K562 (cell line): ENCODE data around the gene TAS1R3. TPM values are rescaled to one million over a fixed set of nuclear protein-coding genes. Genes with fewer than 3 reads are reported as not detected.

ENCODE experiments used
- DMBX1 ChIP-seq: fragments of 250-450 bp; sonication (Bioruptor Pico); IDR thresholded peaks from 2 replicates; pipeline ENCODE4 v1.8.0; 2022; ENCODE audit warnings: inconsistent platforms, mild to moderate bottlenecking, moderate library complexity, borderline replicate concordance
- KAT7 ChIP-seq: sonication (generic); formaldehyde crosslinking; IDR thresholded peaks from 2 replicates; pipeline ENCODE4 v1.8.0; 2022; ENCODE audit warnings: missing genetic modification reagents, mild to moderate bottlenecking, borderline replicate concordance
- NR1H2 ChIP-seq: sonication (generic); formaldehyde crosslinking; IDR thresholded peaks from 2 replicates; pipeline ENCODE4 v1.4.0; 2020; ENCODE audit warnings: mild to moderate bottlenecking, missing genetic modification reagents
- ZBTB8A ChIP-seq: fragments of 450-650 bp; IDR thresholded peaks from 2 replicates; pipeline ENCODE4 v1.6.1; 2018; ENCODE audit warnings: mild to moderate bottlenecking, moderate library complexity; ENCODE audit not compliant: partially characterized antibody
- ZNF507 ChIP-seq: conservative IDR thresholded peaks from 2 replicates; pipeline ENCODE4 v1.6.1; 2017; ENCODE audit warnings: missing genetic modification characterization, missing compliant biosample characterization
- ZNF561 ChIP-seq: fragments of 450-650 bp; formaldehyde crosslinking; conservative IDR thresholded peaks from 2 replicates; pipeline ENCODE4 v1.4.0; 2020; ENCODE audit warnings: mild to moderate bottlenecking, moderate library complexity
- polyA plus RNA-seq, 8 experiments: library from polyadenylated mRNA; depleted of rRNA in 4 of 8; stranded (reverse) in 5 of 8; unstranded in 3 of 8; fragments of >200 nt; fragmentation: Nextera tagmentation in 2 of 8; fragmentation: Illumina TruSeq in 1 of 8; extraction: Ambion mirVana in 2 of 8; extraction: Trizol in 1 of 8; gene quantifications; 2 replicates each; pipeline versions ENCODE4 v1.2.1 to v1.2.3, GENCODE V29; 2011 to 2014; ENCODE audit warnings: inconsistent platforms in 1 of 8, missing spikeins in 1 of 8
- total RNA-seq, 7 experiments: library from RNA; depleted of rRNA in 6 of 7; stranded (reverse); fragments of >200 nt in 6 of 7; fragmentation: Illumina TruSeq in 2 of 7; extraction: Trizol in 2 of 7; gene quantifications; 2 replicates each; pipeline versions ENCODE4 v1.2.1 to v1.2.3, GENCODE V29; 2011 to 2021; ENCODE audit warnings: low replicate concordance in 1 of 7
- TF ChIP-seq, protein P1 (sequence below): sonication (generic); formaldehyde crosslinking; IDR thresholded peaks from 2 replicates; pipeline ENCODE4 v1.8.0; 2022; ENCODE audit warnings: missing genetic modification reagents, mild to moderate bottlenecking, moderate library complexity, borderline replicate concordance
- TF ChIP-seq, protein P2 (sequence below), 2 experiments: fragments of 450-650 bp; IDR thresholded peaks; 2 replicates each; pipeline ENCODE4 v1.6.1; 2016; ENCODE audit warnings: mild to moderate bottlenecking in 2 of 2, borderline replicate concordance in 1 of 2, low read depth in 1 of 2, moderate library complexity in 1 of 2
- TF ChIP-seq, protein P3 (sequence below): sonication (generic); formaldehyde crosslinking; IDR thresholded peaks from 2 replicates; pipeline ENCODE4 v1.8.1; 2023; ENCODE audit warnings: missing genetic modification reagents, mild to moderate bottlenecking, borderline replicate concordance
- TF ChIP-seq, protein P4 (sequence below): fragments of 450-650 bp; IDR thresholded peaks from 2 replicates; pipeline ENCODE4 v1.6.1; 2016; ENCODE audit warnings: missing biosample characterization, missing genetic modification characterization

The TAS1R3 gene
- total and polyA plus RNA-seq, 9 of the 15 experiments (the other 6 are each of a cell fraction or from before 2014, with no cell fraction given) = 0.07 to 0.13 TPM; not detected in 7

DNA sequence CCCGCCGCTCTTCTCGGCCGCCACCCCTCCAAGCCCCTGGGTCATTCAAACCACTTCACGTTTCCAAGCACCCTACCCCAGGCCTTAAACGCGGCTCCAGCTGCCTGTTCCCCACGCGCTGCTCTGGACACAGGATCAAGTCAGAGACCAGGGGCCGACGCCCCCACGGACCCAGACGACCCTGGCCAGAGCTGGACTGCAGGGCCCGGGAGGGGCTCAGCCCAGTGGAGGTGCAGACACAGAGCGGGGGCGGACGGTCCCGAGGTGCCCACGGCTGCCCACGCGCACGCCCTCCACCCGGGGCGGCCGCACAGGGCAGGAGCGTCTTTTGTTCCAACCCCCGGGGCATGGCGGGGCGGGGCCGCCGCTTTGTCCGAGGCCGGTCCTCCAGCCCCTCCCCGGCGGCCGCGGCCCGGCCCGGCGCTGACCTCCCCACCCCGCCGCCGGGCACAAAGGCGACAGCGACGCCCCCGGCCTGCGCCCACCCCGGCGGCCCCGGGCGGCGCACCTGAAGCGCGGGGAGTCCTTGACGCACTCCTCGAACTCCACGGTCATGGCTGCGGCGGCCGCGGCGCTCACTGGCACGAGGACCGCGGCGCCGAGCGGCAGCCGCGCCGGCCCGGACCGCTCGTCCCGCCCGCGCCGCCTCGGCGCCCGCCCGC, 23.7 kb upstream of the TAS1R3 start (continued):
- TF ChIP-seq, protein P1, sequence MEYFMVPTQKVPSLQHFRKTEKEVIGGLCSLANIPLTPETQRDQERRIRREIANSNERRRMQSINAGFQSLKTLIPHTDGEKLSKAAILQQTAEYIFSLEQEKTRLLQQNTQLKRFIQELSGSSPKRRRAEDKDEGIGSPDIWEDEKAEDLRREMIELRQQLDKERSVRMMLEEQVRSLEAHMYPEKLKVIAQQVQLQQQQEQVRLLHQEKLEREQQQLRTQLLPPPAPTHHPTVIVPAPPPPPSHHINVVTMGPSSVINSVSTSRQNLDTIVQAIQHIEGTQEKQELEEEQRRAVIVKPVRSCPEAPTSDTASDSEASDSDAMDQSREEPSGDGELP (CRISPR knock-in tag) = no peak
- TF ChIP-seq, protein P2, sequence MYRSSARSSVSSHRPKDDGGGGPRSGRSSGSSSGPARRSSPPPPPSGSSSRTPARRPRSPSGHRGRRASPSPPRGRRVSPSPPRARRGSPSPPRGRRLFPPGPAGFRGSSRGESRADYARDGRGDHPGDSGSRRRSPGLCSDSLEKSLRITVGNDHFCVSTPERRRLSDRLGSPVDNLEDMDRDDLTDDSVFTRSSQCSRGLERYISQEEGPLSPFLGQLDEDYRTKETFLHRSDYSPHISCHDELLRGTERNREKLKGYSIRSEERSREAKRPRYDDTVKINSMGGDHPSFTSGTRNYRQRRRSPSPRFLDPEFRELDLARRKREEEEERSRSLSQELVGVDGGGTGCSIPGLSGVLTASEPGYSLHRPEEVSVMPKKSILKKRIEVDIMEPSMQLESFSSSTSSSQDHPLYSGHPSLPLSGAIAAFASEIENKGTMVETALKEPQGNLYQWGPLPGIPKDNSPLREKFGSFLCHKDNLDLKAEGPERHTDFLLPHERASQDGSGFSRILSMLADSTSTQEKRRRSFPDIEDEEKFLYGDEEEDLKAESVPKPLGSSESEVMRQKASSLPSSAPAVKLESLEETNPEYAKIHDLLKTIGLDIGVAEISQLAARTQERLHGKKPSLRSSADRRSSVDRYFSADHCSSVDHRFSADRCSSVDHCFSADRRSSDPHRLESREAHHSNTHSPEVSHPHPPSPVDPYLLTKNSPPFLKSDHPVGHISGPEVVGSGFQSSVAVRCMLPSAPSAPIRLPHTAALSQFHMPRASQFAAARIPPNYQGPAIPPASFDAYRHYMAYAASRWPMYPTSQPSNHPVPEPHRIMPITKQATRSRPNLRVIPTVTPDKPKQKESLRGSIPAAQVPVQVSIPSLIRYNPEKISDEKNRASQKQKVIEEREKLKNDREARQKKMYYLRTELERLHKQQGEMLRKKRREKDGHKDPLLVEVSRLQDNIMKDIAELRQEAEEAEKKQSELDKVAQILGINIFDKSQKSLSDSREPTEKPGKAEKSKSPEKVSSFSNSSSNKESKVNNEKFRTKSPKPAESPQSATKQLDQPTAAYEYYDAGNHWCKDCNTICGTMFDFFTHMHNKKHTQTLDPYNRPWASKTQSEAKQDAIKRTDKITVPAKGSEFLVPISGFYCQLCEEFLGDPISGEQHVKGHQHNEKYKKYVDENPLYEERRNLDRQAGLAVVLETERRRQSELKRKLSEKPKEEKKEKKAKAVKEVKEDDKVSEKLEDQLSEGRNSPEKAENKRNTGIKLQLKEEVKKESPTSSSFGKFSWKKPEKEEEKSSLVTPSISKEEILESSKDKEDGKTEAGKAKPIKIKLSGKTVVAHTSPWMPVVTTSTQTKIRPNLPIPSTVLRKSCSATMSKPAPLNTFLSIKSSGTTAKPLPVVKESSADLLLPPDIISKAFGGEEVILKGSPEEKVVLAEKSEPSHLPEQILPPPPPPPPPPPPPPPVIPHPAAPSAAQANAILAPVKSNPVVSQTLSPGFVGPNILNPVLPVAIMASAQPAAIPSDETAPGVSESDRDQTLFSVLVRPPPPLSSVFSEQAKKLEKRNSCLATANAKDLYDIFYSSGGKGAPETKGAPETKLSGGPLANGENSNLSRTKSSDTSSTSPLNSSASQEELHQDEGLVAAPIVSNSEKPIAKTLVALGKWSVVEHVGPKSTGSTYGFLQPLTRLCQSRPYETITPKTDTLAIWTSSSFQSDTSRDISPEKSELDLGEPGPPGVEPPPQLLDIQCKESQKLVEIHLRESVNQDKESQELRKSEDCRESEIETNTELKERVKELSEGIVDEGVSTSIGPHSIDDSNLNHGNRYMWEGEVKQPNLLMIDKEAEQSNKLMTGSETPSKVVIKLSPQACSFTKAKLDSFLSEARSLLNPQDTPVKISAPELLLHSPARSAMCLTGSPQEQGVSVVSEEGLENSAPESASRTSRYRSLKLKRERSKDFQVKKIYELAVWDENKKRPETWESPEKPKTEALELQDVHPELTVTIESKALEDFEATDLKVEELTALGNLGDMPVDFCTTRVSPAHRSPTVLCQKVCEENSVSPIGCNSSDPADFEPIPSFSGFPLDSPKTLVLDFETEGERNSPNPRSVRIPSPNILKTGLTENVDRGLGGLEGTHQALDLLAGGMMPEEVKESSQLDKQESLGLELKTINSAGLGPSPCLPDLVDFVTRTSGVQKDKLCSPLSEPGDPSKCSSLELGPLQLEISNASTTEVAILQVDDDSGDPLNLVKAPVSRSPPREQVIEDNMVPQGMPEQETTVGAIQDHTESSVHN (IDR thresholded peaks at IDR 0.05; ENCODE audit: borderline replicate concordance in 1 of 2, low read depth in 1 of 2) = no peak
- TF ChIP-seq ZBTB8A (no peak), KAT7 (CRISPR knock-in tag) (0 out of 2 replicates have a peak, but pooled peaks have one; percentile 41), DMBX1 (CRISPR knock-in tag) (no peak), NR1H2 (CRISPR knock-in tag) (no peak; the same call in 1 of the 2 replicates), ZNF561 (no peak), ZNF507 (tag) (no peak)
- TF ChIP-seq, protein P3, sequence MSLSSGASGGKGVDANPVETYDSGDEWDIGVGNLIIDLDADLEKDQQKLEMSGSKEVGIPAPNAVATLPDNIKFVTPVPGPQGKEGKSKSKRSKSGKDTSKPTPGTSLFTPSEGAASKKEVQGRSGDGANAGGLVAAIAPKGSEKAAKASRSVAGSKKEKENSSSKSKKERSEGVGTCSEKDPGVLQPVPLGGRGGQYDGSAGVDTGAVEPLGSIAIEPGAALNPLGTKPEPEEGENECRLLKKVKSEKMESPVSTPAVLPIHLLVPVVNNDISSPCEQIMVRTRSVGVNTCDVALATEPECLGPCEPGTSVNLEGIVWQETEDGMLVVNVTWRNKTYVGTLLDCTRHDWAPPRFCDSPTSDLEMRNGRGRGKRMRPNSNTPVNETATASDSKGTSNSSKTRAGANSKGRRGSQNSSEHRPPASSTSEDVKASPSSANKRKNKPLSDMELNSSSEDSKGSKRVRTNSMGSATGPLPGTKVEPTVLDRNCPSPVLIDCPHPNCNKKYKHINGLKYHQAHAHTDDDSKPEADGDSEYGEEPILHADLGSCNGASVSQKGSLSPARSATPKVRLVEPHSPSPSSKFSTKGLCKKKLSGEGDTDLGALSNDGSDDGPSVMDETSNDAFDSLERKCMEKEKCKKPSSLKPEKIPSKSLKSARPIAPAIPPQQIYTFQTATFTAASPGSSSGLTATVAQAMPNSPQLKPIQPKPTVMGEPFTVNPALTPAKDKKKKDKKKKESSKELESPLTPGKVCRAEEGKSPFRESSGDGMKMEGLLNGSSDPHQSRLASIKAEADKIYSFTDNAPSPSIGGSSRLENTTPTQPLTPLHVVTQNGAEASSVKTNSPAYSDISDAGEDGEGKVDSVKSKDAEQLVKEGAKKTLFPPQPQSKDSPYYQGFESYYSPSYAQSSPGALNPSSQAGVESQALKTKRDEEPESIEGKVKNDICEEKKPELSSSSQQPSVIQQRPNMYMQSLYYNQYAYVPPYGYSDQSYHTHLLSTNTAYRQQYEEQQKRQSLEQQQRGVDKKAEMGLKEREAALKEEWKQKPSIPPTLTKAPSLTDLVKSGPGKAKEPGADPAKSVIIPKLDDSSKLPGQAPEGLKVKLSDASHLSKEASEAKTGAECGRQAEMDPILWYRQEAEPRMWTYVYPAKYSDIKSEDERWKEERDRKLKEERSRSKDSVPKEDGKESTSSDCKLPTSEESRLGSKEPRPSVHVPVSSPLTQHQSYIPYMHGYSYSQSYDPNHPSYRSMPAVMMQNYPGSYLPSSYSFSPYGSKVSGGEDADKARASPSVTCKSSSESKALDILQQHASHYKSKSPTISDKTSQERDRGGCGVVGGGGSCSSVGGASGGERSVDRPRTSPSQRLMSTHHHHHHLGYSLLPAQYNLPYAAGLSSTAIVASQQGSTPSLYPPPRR (CRISPR knock-in tag) = no peak
- TF ChIP-seq, protein P4, sequence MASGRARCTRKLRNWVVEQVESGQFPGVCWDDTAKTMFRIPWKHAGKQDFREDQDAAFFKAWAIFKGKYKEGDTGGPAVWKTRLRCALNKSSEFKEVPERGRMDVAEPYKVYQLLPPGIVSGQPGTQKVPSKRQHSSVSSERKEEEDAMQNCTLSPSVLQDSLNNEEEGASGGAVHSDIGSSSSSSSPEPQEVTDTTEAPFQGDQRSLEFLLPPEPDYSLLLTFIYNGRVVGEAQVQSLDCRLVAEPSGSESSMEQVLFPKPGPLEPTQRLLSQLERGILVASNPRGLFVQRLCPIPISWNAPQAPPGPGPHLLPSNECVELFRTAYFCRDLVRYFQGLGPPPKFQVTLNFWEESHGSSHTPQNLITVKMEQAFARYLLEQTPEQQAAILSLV (tag) = no peak
